ENCODE measurements around the gene CST2.
"Not testable (repeated sequence)": the region's sequence is repeated elsewhere in the genome, so short reads cannot be mapped to it uniquely, and the experiment has no call there.

GRCh38 chr20:23810349-23810748 lies 16.2 kb downstream of the CST2 start:
- TF ChIP-seq POLR2AphosphoS5 (IDR thresholded peaks at IDR 0.05; ENCODE audit: borderline replicate concordance, low read depth, low read length); EZH2 (IDR thresholded peaks at IDR 0.05); FOXP2 (optimal IDR thresholded peaks at IDR 0.05; ENCODE audit: control extremely low read depth, extremely low read length, insufficient read depth): not testable (repeated sequence)
